Pancreas (tissue), 10 donors: Measurements from ENCODE around the gene KBTBD13. TPM values are rescaled to one million over a fixed set of nuclear protein-coding genes. Genes with fewer than 3 reads are reported as not detected.

Source experiments
- ATAC-seq, 4 donors: fragments of 200-7000 bp; cut with Tn5 transposase; one replicate each; pipeline versions ENCODE4 v1.8.0 to v1.9.1; 2020; ENCODE audit warnings: mild to moderate bottlenecking in 4 of 4, moderate library complexity in 4 of 4
- DNase-seq, 6 donors: peaks; one replicate each; pipeline ENCODE4 v3.0.0-alpha.2; 2020
- FAIRE-seq: peaks from 2 replicates; lab custom pipeline; 2012; peaks lifted over from hg19 to GRCh38; lab: Jason Lieb, UNC
- H3K27ac ChIP-seq, 4 donors: fragments of 200-600 bp; sonication (generic); 1 replicate in 3 of 4; 2 replicates in 1 of 4; pipeline versions ENCODE4 v1.5.0 to v1.8.0; 2020
- H3K27me3 ChIP-seq, 4 donors: fragments of 200-600 bp; one replicate each; pipeline ENCODE4 v1.8.0; 2021
- H3K36me3 ChIP-seq, 3 donors: fragments of 200-600 bp; sonication (generic) in 1 of 3; one replicate each; pipeline versions ENCODE4 v1.5.0 to v1.8.0; 2020 to 2021
- H3K4me1 ChIP-seq, 3 donors: fragments of 200-600 bp; one replicate each; pipeline ENCODE4 v1.8.0; 2021
- H3K4me3 ChIP-seq, 4 donors: fragments of 200-600 bp; sonication (generic) in 2 of 4; one replicate each; pipeline versions ENCODE4 v1.5.0 to v1.8.0; 2020 to 2021
- H3K9me3 ChIP-seq, 4 donors: fragments of 200-600 bp; one replicate each; pipeline ENCODE4 v1.8.0; 2021
- WGBS, 2 donors: extraction: QIAGEN DNeasy Blood & Tissue Kit; methylation state at CpG; one replicate each; pipeline ENCODE4 v1.1.7; 2013; 5-methylcytosine and 5-hydroxymethylcytosine counted together
- intact Hi-C, 3 donors: fragments of 100-400 bp; cut with DNase I; formaldehyde crosslinking; loops; one replicate each; pipeline versions ENCODE4 v1.11.1 to v1.14.2; 2022
- polyA plus RNA-seq, 2 donors: library from polyadenylated mRNA; stranded (reverse); fragments of 200-250 nt; gene quantifications; one replicate each; pipeline ENCODE4 v1.2.3, GENCODE V29; 2013
- total RNA-seq, 6 donors: library from RNA; stranded (reverse); fragmentation: NEBNext Ultra II Directional in 4 of 6; extraction: Animal tissue kit (Norgen Biotek cat#: 25700) in 4 of 6; gene quantifications; one replicate each; pipeline versions ENCODE4 v1.2.1 to v1.2.4, GENCODE V29; 2021 to 2023
- TF ChIP-seq, protein P1 (sequence below), 4 donors: fragments of 200-600 bp; sonication (generic) in 3 of 4; IDR thresholded peaks; one replicate each; pipeline versions ENCODE4 v1.5.0 to v1.8.0; 2021; ENCODE audit warnings: antibody characterized with exemption in 4 of 4
- donor health status: healthy with polysubstance abuse.
- donor health status: DM: no; HTN: no; CAD: no; lungs with moderate emphysema.
- donor health status: DM: no; HTN: no; CAD: no.
- donor health status: control.
- donor health status: control.
- donor health status: Bipolar disorder and iron deficiency.
- donor health status: DM: yes; HTN: yes; CAD: no.
- donor health status: DM: no; HTN: no; CAD: no.
- donor health status: DM: no; HTN: no; CAD: no.
- donor health status: DM: yes; HTN: yes; CAD: no.

Gene KBTBD13
- total and polyA plus RNA-seq, 8 donors: not detected

DNA sequence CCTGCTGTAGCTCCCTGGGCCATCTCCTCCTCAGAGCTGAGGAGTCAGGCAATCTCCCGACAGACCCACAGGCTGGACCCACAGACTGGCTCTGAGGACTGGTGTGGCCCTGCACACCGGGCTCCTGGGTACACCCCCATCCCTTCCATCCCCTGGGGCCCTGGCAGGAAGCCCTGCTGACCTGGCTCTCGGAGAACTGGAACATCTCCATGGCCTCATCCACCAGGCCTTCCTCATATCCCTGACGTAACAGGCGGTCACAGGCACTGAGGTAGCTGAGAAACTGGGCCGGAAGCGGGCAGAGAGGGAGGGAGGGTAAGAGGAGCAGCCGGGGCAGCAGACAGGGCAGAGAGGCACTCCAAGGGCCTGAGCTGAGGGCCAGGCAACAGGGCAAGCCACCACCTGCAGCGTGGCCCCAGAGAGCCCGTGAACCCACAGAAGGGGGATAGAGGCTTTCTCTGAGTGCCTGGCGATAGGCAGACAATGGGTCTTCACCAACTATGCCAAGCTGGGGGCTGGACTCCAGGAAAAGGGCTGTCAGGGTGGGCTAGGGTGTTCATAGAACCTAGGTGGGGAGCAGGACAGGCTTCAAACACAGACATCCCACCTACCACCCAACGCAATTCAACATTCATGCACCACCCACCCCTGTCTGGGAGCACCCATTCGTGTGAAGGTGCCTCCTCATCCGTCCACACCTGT, 17.9 kb downstream of the KBTBD13 start:
- no peaks in the 10 kb centered on the region for H3K9me3 ChIP-seq
- DNase-seq: peak in 1 of 6 donors; percentile 44
- no peaks in the 10 kb centered on the region for H3K27me3 ChIP-seq
- H3K27ac ChIP-seq: no peak overlapping the region
- FAIRE-seq: no peak
- WGBS, 2 donors: 87 to 90% methylated on average over 14 of the region's 14 CpGs
- peak in 1 of 4 donors; percentile 11 for ATAC-seq
- H3K4me1 ChIP-seq: no peaks in the 10 kb centered on the region
- H3K36me3 ChIP-seq: peaks cover 0 to 10% (median 2%) of the 10 kb centered on the region in 3 donors
- H3K4me3 ChIP-seq: no peak overlapping the region
- intact Hi-C loops: no loop called here
- TF ChIP-seq, protein P1, sequence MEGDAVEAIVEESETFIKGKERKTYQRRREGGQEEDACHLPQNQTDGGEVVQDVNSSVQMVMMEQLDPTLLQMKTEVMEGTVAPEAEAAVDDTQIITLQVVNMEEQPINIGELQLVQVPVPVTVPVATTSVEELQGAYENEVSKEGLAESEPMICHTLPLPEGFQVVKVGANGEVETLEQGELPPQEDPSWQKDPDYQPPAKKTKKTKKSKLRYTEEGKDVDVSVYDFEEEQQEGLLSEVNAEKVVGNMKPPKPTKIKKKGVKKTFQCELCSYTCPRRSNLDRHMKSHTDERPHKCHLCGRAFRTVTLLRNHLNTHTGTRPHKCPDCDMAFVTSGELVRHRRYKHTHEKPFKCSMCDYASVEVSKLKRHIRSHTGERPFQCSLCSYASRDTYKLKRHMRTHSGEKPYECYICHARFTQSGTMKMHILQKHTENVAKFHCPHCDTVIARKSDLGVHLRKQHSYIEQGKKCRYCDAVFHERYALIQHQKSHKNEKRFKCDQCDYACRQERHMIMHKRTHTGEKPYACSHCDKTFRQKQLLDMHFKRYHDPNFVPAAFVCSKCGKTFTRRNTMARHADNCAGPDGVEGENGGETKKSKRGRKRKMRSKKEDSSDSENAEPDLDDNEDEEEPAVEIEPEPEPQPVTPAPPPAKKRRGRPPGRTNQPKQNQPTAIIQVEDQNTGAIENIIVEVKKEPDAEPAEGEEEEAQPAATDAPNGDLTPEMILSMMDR (IDR thresholded peaks at IDR 0.05): no peak

DNA sequence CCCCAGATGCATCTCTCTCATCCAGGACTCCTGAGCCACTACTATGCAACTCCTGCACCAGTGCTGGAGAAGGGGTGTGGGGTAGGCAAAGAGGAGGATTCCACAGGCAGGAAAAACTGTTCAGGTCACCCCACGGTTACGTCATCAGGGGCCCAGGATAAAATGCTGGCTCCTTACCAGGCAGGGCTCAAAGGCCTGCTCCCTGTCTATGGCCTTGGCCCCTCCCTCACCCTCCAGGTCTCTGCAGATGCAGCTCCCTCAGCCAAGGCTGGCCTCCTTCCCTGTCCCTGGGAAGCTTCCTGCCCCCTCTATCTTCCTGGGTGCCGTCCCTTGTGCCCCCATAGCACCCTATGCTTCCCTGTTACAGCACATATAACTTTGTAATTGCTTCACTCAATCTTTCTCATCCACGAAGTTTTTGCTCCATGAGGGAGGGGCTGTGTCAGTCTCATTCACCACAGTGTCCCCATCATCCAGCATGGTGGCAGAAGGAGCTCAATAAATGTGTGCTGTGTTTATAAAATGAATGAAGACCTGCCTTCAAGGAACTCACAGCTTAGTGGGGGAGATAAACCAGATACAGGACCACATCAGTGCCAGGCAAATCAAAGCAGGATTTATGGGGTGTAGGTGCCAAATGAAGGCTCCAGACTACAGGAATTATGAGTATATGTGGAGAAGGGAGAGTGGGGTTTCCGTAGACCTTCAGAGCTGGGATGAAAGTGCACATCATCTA, 18.6 kb downstream of the KBTBD13 start:
- DNase-seq (peak in 1 of 6 donors; percentile 21), ATAC-seq (no peak), FAIRE-seq (no peak)
- Histone ChIP-seq H3K27me3 (no peaks in the 10 kb centered on the region), H3K9me3 (no peaks in the 10 kb centered on the region), H3K4me3 (no peak overlapping the region), H3K4me1 (no peaks in the 10 kb centered on the region), H3K36me3 (peaks cover 0 to 10% (median 2%) of the 10 kb centered on the region in 3 donors), H3K27ac (no peak overlapping the region)
- WGBS, 2 donors: 62 to 64% methylated on average over 5 of the region's 5 CpGs
- TF ChIP-seq, protein P1 (IDR thresholded peaks at IDR 0.05): no peak
- intact Hi-C loops: no loop called here

GRCh38 chr15:65095747-65096104, 19.2 kb downstream of the KBTBD13 start:
- Histone ChIP-seq H3K4me1 (no peaks in the 10 kb centered on the region), H3K4me3 (no peak overlapping the region), H3K36me3 (peaks cover 0 to 10% (median 2%) of the 10 kb centered on the region in 3 donors), H3K27ac (no peak overlapping the region), H3K9me3 (no peaks in the 10 kb centered on the region), H3K27me3 (no peaks in the 10 kb centered on the region)
- DNase-seq: peak in 1 of 6 donors; percentile 36
- ATAC-seq: no peak
- no peak for FAIRE-seq
- intact Hi-C loops: no loop called here
- 80 to 84% methylated on average over 6 of the region's 6 CpGs for WGBS, 2 donors
- TF ChIP-seq, protein P1 (IDR thresholded peaks at IDR 0.05): no peak

DNA sequence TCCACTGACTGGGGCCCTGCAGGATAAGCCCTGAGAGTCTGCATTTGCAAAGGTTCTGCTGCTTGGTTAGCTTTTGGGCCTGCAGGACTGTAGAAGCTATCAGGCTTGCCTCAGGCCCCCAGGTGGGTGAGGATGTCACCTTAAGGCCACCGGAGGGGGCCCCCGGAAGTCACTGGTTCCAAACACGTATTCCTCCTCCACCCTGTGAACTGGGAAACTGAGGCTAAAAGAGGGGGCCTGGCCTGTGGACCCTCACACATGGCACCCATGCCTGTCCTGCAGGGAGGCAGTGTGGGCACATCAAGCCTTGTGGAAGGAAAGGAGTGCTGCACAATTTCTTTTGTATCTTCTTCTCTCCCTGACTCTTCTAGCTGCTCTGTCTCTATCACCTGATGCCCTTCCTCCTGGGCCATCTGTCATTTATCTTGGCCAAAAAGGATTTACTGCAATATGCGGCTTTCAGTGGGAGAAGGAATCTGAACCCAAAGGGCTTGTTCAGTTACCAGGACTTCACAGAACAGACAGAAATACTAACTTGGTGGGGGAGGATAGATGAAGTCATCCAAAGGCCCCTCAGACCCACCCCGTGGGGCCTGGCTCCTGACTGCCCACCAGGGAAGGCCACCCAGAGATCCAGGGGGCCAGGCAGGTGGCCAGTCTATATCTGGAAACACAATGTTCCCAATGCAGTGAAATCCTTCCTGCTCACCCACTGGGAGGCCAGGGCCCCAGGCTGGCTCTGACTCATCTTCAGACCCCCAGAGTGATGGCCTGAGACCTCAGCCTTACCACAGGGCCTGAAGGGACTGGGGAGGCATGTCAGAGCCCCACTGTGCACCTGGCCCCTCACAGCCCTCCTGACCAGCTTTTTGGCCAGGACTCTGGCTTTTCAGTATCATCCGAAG, 20.2 kb downstream of the KBTBD13 start:
- Histone ChIP-seq H3K4me3 (no peak overlapping the region), H3K27me3 (no peaks in the 10 kb centered on the region), H3K9me3 (no peaks in the 10 kb centered on the region), H3K4me1 (no peaks in the 10 kb centered on the region), H3K27ac (no peak overlapping the region), H3K36me3 (peaks cover 0 to 10% (median 2%) of the 10 kb centered on the region in 3 donors)
- ATAC-seq (no peak), FAIRE-seq (no peak), DNase-seq (peak in 1 of 6 donors; percentile 22)
- 88 to 89% methylated on average over 6 of the region's 6 CpGs for WGBS, 2 donors
- TF ChIP-seq, protein P1 (IDR thresholded peaks at IDR 0.05): no peak
- intact Hi-C loops: no loop called here
